HepG2 (cell line): ENCODE data around the gene UFSP2. TPM values are rescaled to one million over a fixed set of nuclear protein-coding genes. Genes with fewer than 3 reads are reported as not detected.

Experiments
- ATRX ChIP-seq: sonication (generic); formaldehyde crosslinking; IDR thresholded peaks from 2 replicates; pipeline ENCODE4 v1.4.0; 2020; ENCODE audit warnings: missing genetic modification reagents, borderline replicate concordance
- ELF4 ChIP-seq: sonication (generic); formaldehyde crosslinking; IDR thresholded peaks from 2 replicates; pipeline ENCODE4 v1.5.0; 2020; ENCODE audit warnings: missing genetic modification reagents, mild to moderate bottlenecking, moderate library complexity, borderline replicate concordance
- EZH2 ChIP-seq: conservative IDR thresholded peaks from 2 replicates; pipeline ENCODE4 v1.6.1; 2012; ENCODE audit warnings: mild to moderate bottlenecking, low read depth, low read length, moderate library complexity
- FOXO4 ChIP-seq: sonication (generic); formaldehyde crosslinking; conservative IDR thresholded peaks from 2 replicates; pipeline ENCODE4 v1.8.1; 2023; ENCODE audit warnings: missing genetic modification reagents
- MEF2D ChIP-seq: sonication (generic); formaldehyde crosslinking; IDR thresholded peaks from 2 replicates; pipeline ENCODE4 v1.5.1; 2020; ENCODE audit warnings: mild to moderate bottlenecking, missing genetic modification reagents
- MYC ChIP-seq: sonication (generic); formaldehyde crosslinking; IDR thresholded peaks from 2 replicates; pipeline ENCODE4 v1.9.0; 2021; ENCODE audit warnings: missing genetic modification reagents, borderline replicate concordance
- NCOA1 ChIP-seq: sonication (generic); formaldehyde crosslinking; IDR thresholded peaks from 2 replicates; pipeline ENCODE4 v1.9.0; 2021; ENCODE audit warnings: missing genetic modification reagents
- NR2F2 ChIP-seq: IDR thresholded peaks from 2 replicates; pipeline ENCODE4 v1.6.1; 2012; ENCODE audit warnings: low read depth, inconsistent platforms, borderline replicate concordance
- PCBP2 ChIP-seq: fragments of 200-400 bp; formaldehyde crosslinking; optimal IDR thresholded peaks from 2 replicates; pipeline ENCODE3; 2018; ENCODE audit warnings: low read length, low read depth; ENCODE audit not compliant: poor library complexity, severe bottlenecking
- RAD51 ChIP-seq: fragments of 450-650 bp; IDR thresholded peaks from 2 replicates; pipeline ENCODE4 v1.6.1; 2016; ENCODE audit warnings: borderline replicate concordance
- SP4 ChIP-seq: sonication (generic); formaldehyde crosslinking; IDR thresholded peaks from 2 replicates; pipeline ENCODE4 v1.8.1; 2023; ENCODE audit warnings: mild to moderate bottlenecking, missing genetic modification reagents
- SRSF1 ChIP-seq: fragments of 200-400 bp; formaldehyde crosslinking; optimal IDR thresholded peaks from 2 replicates; pipeline ENCODE3; 2017; ENCODE audit warnings: mild to moderate bottlenecking, low read depth, low read length, moderate library complexity
- SYNCRIP ChIP-seq: fragments of 200-400 bp; formaldehyde crosslinking; IDR thresholded peaks from 2 replicates; pipeline ENCODE4 v1.6.1; 2018; ENCODE audit warnings: mild to moderate bottlenecking, low read depth, low read length; ENCODE audit not compliant: insufficient read depth
- TEF ChIP-seq: sonication (generic); formaldehyde crosslinking; IDR thresholded peaks from 2 replicates; pipeline ENCODE4 v1.5.0; 2020; ENCODE audit warnings: missing genetic modification reagents
- TRIM22 ChIP-seq: fragments of 450-650 bp; IDR thresholded peaks from 2 replicates; pipeline ENCODE4 v1.6.1; 2017
- UBTF ChIP-seq: sonication (generic); formaldehyde crosslinking; IDR thresholded peaks from 2 replicates; pipeline ENCODE4 v1.4.0; 2020; ENCODE audit warnings: mild to moderate bottlenecking, missing genetic modification reagents
- ZBTB20 ChIP-seq: sonication (generic); formaldehyde crosslinking; IDR thresholded peaks from 2 replicates; pipeline ENCODE4 v1.8.1; 2023; ENCODE audit warnings: missing genetic modification reagents, low read depth, mild to moderate bottlenecking, borderline replicate concordance
- ZC3H4 ChIP-seq: sonication (generic); formaldehyde crosslinking; IDR thresholded peaks from 2 replicates; pipeline ENCODE4 v1.4.0; 2020; ENCODE audit warnings: missing genetic modification reagents, borderline replicate concordance
- ZNF329 ChIP-seq: sonication (generic); formaldehyde crosslinking; IDR thresholded peaks from 2 replicates; pipeline ENCODE4 v1.9.0; 2021; ENCODE audit warnings: low read depth, mild to moderate bottlenecking, missing genetic modification reagents
- ZNF761 ChIP-seq: sonication (generic); formaldehyde crosslinking; conservative IDR thresholded peaks from 2 replicates; pipeline ENCODE4 v1.4.0; 2020; ENCODE audit warnings: mild to moderate bottlenecking, missing genetic modification reagents
- polyA plus RNA-seq, 8 experiments: library from polyadenylated mRNA; depleted of rRNA in 3 of 8; stranded (reverse) in 7 of 8; unstranded in 1 of 8; fragments of >200 nt; fragmentation: Illumina TruSeq in 4 of 8; extraction: Trizol in 4 of 8; gene quantifications; 2 replicates each; pipeline versions ENCODE4 v1.2.1 to v1.2.3, GENCODE V29; 2011 to 2016; ENCODE audit warnings: low read depth in 4 of 8, missing spikeins in 1 of 8, mixed read lengths in 1 of 8; ENCODE audit not compliant: insufficient read depth in 1 of 8
- total RNA-seq, 5 experiments: library from RNA; depleted of rRNA; stranded (reverse); fragments of >200 nt; fragmentation: Illumina TruSeq; extraction: Trizol; gene quantifications; 2 replicates each; pipeline ENCODE4 v1.2.3, GENCODE V29; 2016; ENCODE audit warnings: low read depth in 1 of 5
- TF ChIP-seq, protein P1 (sequence below): sonication (generic); formaldehyde crosslinking; IDR thresholded peaks from 2 replicates; pipeline ENCODE4 v1.5.1; 2020; ENCODE audit warnings: mild to moderate bottlenecking, missing genetic modification reagents, moderate library complexity
- TF ChIP-seq, protein P2 (sequence below): sonication (generic); formaldehyde crosslinking; IDR thresholded peaks from 2 replicates; pipeline ENCODE4 v1.8.0; 2022; ENCODE audit warnings: missing genetic modification reagents, low read depth, mild to moderate bottlenecking, borderline replicate concordance

Gene UFSP2
- total and polyA plus RNA-seq, 2 of the 13 experiments (the other 11 are each of a cell fraction or from before 2014, with no cell fraction given): 24.1 to 32.3 TPM

- TF ChIP-seq, protein P1, sequence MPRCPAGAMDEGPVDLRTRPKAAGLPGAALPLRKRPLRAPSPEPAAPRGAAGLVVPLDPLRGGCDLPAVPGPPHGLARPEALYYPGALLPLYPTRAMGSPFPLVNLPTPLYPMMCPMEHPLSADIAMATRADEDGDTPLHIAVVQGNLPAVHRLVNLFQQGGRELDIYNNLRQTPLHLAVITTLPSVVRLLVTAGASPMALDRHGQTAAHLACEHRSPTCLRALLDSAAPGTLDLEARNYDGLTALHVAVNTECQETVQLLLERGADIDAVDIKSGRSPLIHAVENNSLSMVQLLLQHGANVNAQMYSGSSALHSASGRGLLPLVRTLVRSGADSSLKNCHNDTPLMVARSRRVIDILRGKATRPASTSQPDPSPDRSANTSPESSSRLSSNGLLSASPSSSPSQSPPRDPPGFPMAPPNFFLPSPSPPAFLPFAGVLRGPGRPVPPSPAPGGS (CRISPR knock-in tag): peak; percentile 67; the same call in 1 of the 2 replicates
- TF ChIP-seq FOXO4 (CRISPR knock-in tag): no peak
- TF ChIP-seq SYNCRIP: no peak
- no peak for TF ChIP-seq EZH2
- peak; percentile 74; the same call in 1 of the 2 replicates for TF ChIP-seq MYC (CRISPR knock-in tag)
- TF ChIP-seq NR2F2: peak; percentile 35; the same call in 1 of the 2 replicates
- peak; percentile 76 for TF ChIP-seq SP4 (CRISPR knock-in tag)
- no peak for TF ChIP-seq SRSF1
- no peak for TF ChIP-seq ZC3H4 (CRISPR knock-in tag)
- TF ChIP-seq ELF4 (CRISPR knock-in tag): no peak
- TF ChIP-seq RAD51: no peak
- TF ChIP-seq ZBTB20: 0 out of 2 replicates have a peak, but pooled peaks have one; percentile 27
- TF ChIP-seq ZNF329: no peak
- TF ChIP-seq ZNF761 (CRISPR knock-in tag): peak; percentile 79
- no peak for TF ChIP-seq ATRX (CRISPR knock-in tag)
- peak; percentile 72; the same call in 1 of the 2 replicates for TF ChIP-seq NCOA1 (CRISPR knock-in tag)
- TF ChIP-seq MEF2D (CRISPR knock-in tag): 0 out of 2 replicates have a peak, but pooled peaks have one; percentile 72
- TF ChIP-seq TEF: no peak
- TF ChIP-seq, protein P2, sequence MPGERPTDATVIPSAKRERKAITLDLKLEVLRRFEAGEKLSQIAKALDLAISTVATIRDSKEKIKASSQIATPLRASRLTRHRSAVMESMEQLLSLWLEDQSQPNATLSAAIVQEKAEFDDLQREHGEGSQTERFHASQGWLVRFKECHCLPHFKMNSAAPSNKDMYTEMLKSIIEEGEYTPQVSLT (CRISPR knock-in tag): no peak
- TF ChIP-seq PCBP2: no peak
- no peak for TF ChIP-seq UBTF (CRISPR knock-in tag)
- no peak for TF ChIP-seq TRIM22
Observed at GRCh38 chr4:185425647-185426352, at the start of gene UFSP2 (continued).
